H9 (cell line): ENCODE data around the gene PTPRN2. TPM values are rescaled to one million over a fixed set of nuclear protein-coding genes. Genes with fewer than 3 reads are reported as not detected.

Experiments used
- DNase-seq: peaks from one replicate; pipeline ENCODE4 v3.0.0-alpha.2; 2017
- H2AFZ ChIP-seq: one replicate; pipeline ENCODE4 v1.6.1; 2013; ENCODE audit warnings: mild to moderate bottlenecking, low read length, control low read depth, moderate library complexity
- H2AK5ac ChIP-seq: 2 replicates; pipeline ENCODE4 v1.6.1; 2013; ENCODE audit warnings: low read length, control low read depth, mixed read lengths; ENCODE audit not compliant: insufficient read length
- H2BK120ac ChIP-seq: one replicate; pipeline ENCODE4 v1.6.1; 2013; ENCODE audit warnings: low read depth, mild to moderate bottlenecking, low read length, control low read depth, inconsistent platforms; ENCODE audit not compliant: poor library complexity, severe bottlenecking
- H2BK12ac ChIP-seq: 2 replicates; pipeline ENCODE4 v1.6.1; 2013; ENCODE audit warnings: low read length, control low read depth, mixed read lengths, low read depth; ENCODE audit not compliant: insufficient read length
- H2BK15ac ChIP-seq: 2 replicates; pipeline ENCODE4 v1.6.1; 2013; ENCODE audit warnings: low read depth, low read length, control low read depth
- H2BK20ac ChIP-seq: one replicate; pipeline ENCODE4 v1.6.1; 2013; ENCODE audit warnings: low read depth, mild to moderate bottlenecking, low read length, control low read depth, inconsistent platforms; ENCODE audit not compliant: poor library complexity, severe bottlenecking
- H2BK5ac ChIP-seq: 2 replicates; pipeline ENCODE4 v1.6.1; 2013; ENCODE audit warnings: low read length, control low read depth, mixed read lengths; ENCODE audit not compliant: insufficient read length
- H3K14ac ChIP-seq: 2 replicates; pipeline ENCODE4 v1.6.1; 2013; ENCODE audit warnings: low read length, control low read depth; ENCODE audit not compliant: insufficient read depth
- H3K18ac ChIP-seq: 2 replicates; pipeline ENCODE4 v1.6.1; 2013; ENCODE audit warnings: low read depth, mild to moderate bottlenecking, mixed read lengths, low read length, control low read depth; ENCODE audit not compliant: insufficient read length
- H3K23ac ChIP-seq: 2 replicates; pipeline ENCODE4 v1.6.1; 2013; ENCODE audit warnings: low read length, control low read depth, mixed read lengths, low read depth; ENCODE audit not compliant: insufficient read length
- H3K23me2 ChIP-seq: 2 replicates; pipeline ENCODE4 v1.6.1; 2013; ENCODE audit warnings: low read depth, mild to moderate bottlenecking, mixed read lengths, low read length, control low read depth; ENCODE audit not compliant: insufficient read length, poor library complexity, severe bottlenecking
- H3K27ac ChIP-seq: 2 replicates; pipeline ENCODE4 v1.5.1; 2013; ENCODE audit warnings: low read length, control low read depth, mixed read lengths, low read depth; ENCODE audit not compliant: insufficient read length
- H3K27me3 ChIP-seq: 2 replicates; pipeline ENCODE4 v1.6.1; 2013; ENCODE audit warnings: low read length, control low read depth, inconsistent platforms; ENCODE audit not compliant: insufficient read depth
- H3K4ac ChIP-seq: 2 replicates; pipeline ENCODE4 v1.6.1; 2013; ENCODE audit warnings: low read depth, mild to moderate bottlenecking, control low read depth, inconsistent platforms, low read length, moderate library complexity
- H3K4me1 ChIP-seq: 2 replicates; pipeline ENCODE4 v1.6.1; 2013; ENCODE audit warnings: low read length, control low read depth, inconsistent platforms; ENCODE audit not compliant: insufficient read depth
- H3K4me2 ChIP-seq: 2 replicates; pipeline ENCODE4 v1.6.1; 2013; ENCODE audit warnings: low read length, control low read depth, mixed read lengths; ENCODE audit not compliant: insufficient read length, insufficient read depth
- H3K56ac ChIP-seq: 2 replicates; pipeline ENCODE4 v1.6.1; 2013; ENCODE audit warnings: low read depth, mild to moderate bottlenecking, mixed read lengths, low read length, control low read depth; ENCODE audit not compliant: insufficient read length
- H3K79me1 ChIP-seq: 2 replicates; pipeline ENCODE4 v1.6.1; 2013; ENCODE audit warnings: low read depth, mild to moderate bottlenecking, moderate library complexity, low read length, control low read depth, inconsistent platforms; ENCODE audit not compliant: insufficient read depth, poor library complexity, severe bottlenecking
- H3K79me2 ChIP-seq: 2 replicates; pipeline ENCODE4 v1.6.1; 2013; ENCODE audit warnings: low read length, control low read depth, inconsistent platforms; ENCODE audit not compliant: insufficient read depth
- H3K9ac ChIP-seq: 2 replicates; pipeline ENCODE4 v1.6.1; 2013; ENCODE audit warnings: low read length, control low read depth, mixed read lengths; ENCODE audit not compliant: insufficient read length; ENCODE audit errors: extremely low read depth
- H3K9me3 ChIP-seq: one replicate; pipeline ENCODE4 v1.6.1; 2013; ENCODE audit warnings: low read depth, low read length, inconsistent platforms; ENCODE audit not compliant: control insufficient read depth
- H3T11ph ChIP-seq: one replicate; pipeline ENCODE4 v1.6.1; 2013; ENCODE audit warnings: mild to moderate bottlenecking, low read length, control low read depth, inconsistent platforms
- H4K20me1 ChIP-seq: one replicate; pipeline ENCODE4 v1.6.1; 2013; ENCODE audit not compliant: control insufficient read depth, insufficient read length, insufficient read depth
- H4K5ac ChIP-seq: 2 replicates; pipeline ENCODE4 v1.6.1; 2013; ENCODE audit warnings: low read depth, mild to moderate bottlenecking, mixed read lengths, low read length, control low read depth; ENCODE audit not compliant: insufficient read length
- H4K8ac ChIP-seq: replicated peaks from 2 replicates; pipeline ENCODE4 v1.6.1; 2013; ENCODE audit warnings: low read length, control low read depth, mixed read lengths, low read depth; ENCODE audit not compliant: insufficient read length
- H4K91ac ChIP-seq: 2 replicates; pipeline ENCODE4 v1.6.1; 2013; ENCODE audit warnings: low read depth, mild to moderate bottlenecking, moderate library complexity, mixed read lengths, low read length, control low read depth; ENCODE audit not compliant: insufficient read length
- H3K27ac Mint-ChIP-seq, 3 experiments: 2 replicates in 2 of 3; 3 replicates in 1 of 3; pipeline ENCODE4 v1.8.0; 2020 to 2021; ENCODE audit warnings: mixed read lengths in 3 of 3, mild to moderate bottlenecking in 1 of 3, moderate library complexity in 1 of 3
- H3K27me3 Mint-ChIP-seq: 2 replicates; pipeline ENCODE4 v1.8.0; 2021; ENCODE audit warnings: low read depth, mild to moderate bottlenecking, moderate library complexity, mixed read lengths
- H3K36me3 Mint-ChIP-seq, 3 experiments: 2 replicates in 2 of 3; 3 replicates in 1 of 3; pipeline ENCODE4 v1.8.0; 2020 to 2021; ENCODE audit warnings: low read depth in 3 of 3, mixed read lengths in 3 of 3; ENCODE audit not compliant: insufficient read depth in 1 of 3
- H3K4me1 Mint-ChIP-seq, 2 experiments: 2 replicates each; pipeline ENCODE4 v1.8.0; 2020; ENCODE audit warnings: mixed read lengths in 2 of 2
- H3K4me3 Mint-ChIP-seq, 2 experiments: 2 replicates in 1 of 2; 3 replicates in 1 of 2; pipeline ENCODE4 v1.8.0; 2020 to 2021; ENCODE audit warnings: mild to moderate bottlenecking in 2 of 2, mixed read lengths in 2 of 2, moderate library complexity in 1 of 2
- H3K9me3 Mint-ChIP-seq, 2 experiments: 2 replicates in 1 of 2; 3 replicates in 1 of 2; pipeline ENCODE4 v1.8.0; 2020; ENCODE audit warnings: mild to moderate bottlenecking in 2 of 2, mixed read lengths in 2 of 2, moderate library complexity in 1 of 2
- WGBS: extraction: QIAGEN DNeasy Blood & Tissue Kit; methylation state at CpG from one replicate; pipeline ENCODE4 v1.1.7; 2013; ENCODE audit warnings: missing lambda C conversion rate, low lambda C conversion rate, mixed read lengths; ENCODE audit not compliant: insufficient read length; ENCODE audit errors: extremely low coverage; 5-methylcytosine and 5-hydroxymethylcytosine counted together
- total RNA-seq: library from RNA; stranded (reverse); gene quantifications from 2 replicates; pipeline ENCODE4 v1.2.1, GENCODE V29; 2021
- TF ChIP-seq, protein P1 (sequence below): fragments of 200-600 bp; sonication (generic); conservative IDR thresholded peaks from 3 replicates; pipeline ENCODE4 v1.8.0; 2021; ENCODE audit warnings: antibody characterized with exemption, mild to moderate bottlenecking

The PTPRN2 gene
- total RNA-seq, 1 experiment from 2014 or later = 5.2 TPM

DNA sequence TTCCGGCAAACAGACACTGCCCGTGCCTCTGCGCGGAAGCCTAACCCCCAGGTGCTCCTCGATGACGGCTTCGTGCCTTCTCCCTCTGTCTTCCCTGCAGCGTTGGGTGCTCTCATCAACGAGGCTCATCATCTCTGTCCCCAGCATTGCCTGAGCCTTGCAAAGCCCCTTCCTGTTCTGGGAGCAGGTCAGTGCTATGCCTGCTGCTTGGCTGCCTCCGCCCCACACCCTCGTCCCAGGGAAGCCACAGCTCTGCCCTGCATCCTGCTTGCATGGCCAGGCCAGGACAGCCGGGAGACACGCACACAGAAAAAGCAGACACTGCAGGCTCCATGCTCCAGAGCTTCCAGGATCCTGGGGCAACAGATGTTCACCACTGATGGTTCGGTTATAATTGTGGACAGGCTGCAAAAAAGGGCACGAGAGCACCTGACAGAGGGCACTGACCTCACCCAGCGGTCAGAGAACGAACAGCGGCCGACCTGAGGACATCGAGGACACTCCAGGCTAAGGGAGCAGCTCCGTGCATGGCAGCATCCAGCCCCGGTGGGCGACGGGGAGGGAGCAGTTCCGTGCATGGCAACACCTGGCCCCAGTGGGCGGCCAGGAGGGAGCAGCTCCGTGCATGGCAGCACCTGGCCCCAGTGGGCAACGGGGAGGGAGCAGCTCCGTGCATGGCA lies 265.5 kb downstream of the PTPRN2 start:
- no peak overlapping the region for H2BK12ac ChIP-seq
- H4K5ac ChIP-seq = no peak overlapping the region
- no peak overlapping the region for H3T11ph ChIP-seq
- H2AFZ ChIP-seq = no peak overlapping the region
- H3K23ac ChIP-seq = no peak overlapping the region
- DNase-seq = peak; percentile 37
- peaks cover 0 to 7% (median 3%) of the 10 kb centered on the region in 3 experiments; a peak in 3 of 7 replicates for H3K36me3 Mint-ChIP-seq
- WGBS = no CpG with 5 or more reads among the region's 29 CpGs
- peak overlapping the region in 1 of 3 experiments; percentile 44; a peak in 1 of 7 replicates for H3K27ac Mint-ChIP-seq
- no peak overlapping the region for H2BK5ac ChIP-seq
- no peak overlapping the region for H3K56ac ChIP-seq
- no peaks in the 10 kb centered on the region for H3K79me1 ChIP-seq
- H3K27ac ChIP-seq = no peak overlapping the region
- H4K8ac ChIP-seq = no peak overlapping the region
- peaks cover 12 to 14% of the 10 kb centered on the region in 2 experiments; a peak in 4 of 5 replicates for H3K9me3 Mint-ChIP-seq
- no peak overlapping the region for H2AK5ac ChIP-seq
- no peaks in the 10 kb centered on the region for H4K20me1 ChIP-seq
- H3K4me1 Mint-ChIP-seq = peaks cover 33 to 46% of the 10 kb centered on the region in 2 experiments
- no peak overlapping the region for H4K91ac ChIP-seq
- H3K4me3 Mint-ChIP-seq = no peak overlapping the region
- H3K4me1 ChIP-seq = peaks cover 3% of the 10 kb centered on the region; the same call in 1 of the 2 replicates
- H3K27me3 ChIP-seq = no peaks in the 10 kb centered on the region
- no peak overlapping the region for H2BK120ac ChIP-seq
- no peaks in the 10 kb centered on the region for H3K79me2 ChIP-seq
- no peaks in the 10 kb centered on the region for H3K9me3 ChIP-seq
- H3K18ac ChIP-seq = no peak overlapping the region
- no peak overlapping the region; the same call in 1 of the 2 replicates for H3K14ac ChIP-seq
- H2BK20ac ChIP-seq = no peak overlapping the region
- TF ChIP-seq, protein P1, sequence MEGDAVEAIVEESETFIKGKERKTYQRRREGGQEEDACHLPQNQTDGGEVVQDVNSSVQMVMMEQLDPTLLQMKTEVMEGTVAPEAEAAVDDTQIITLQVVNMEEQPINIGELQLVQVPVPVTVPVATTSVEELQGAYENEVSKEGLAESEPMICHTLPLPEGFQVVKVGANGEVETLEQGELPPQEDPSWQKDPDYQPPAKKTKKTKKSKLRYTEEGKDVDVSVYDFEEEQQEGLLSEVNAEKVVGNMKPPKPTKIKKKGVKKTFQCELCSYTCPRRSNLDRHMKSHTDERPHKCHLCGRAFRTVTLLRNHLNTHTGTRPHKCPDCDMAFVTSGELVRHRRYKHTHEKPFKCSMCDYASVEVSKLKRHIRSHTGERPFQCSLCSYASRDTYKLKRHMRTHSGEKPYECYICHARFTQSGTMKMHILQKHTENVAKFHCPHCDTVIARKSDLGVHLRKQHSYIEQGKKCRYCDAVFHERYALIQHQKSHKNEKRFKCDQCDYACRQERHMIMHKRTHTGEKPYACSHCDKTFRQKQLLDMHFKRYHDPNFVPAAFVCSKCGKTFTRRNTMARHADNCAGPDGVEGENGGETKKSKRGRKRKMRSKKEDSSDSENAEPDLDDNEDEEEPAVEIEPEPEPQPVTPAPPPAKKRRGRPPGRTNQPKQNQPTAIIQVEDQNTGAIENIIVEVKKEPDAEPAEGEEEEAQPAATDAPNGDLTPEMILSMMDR = no peak
- H3K9ac ChIP-seq = no peak overlapping the region
- H2BK15ac ChIP-seq = no peak overlapping the region
- no peak overlapping the region for H3K4ac ChIP-seq
- no peak overlapping the region for H3K4me2 ChIP-seq
- peaks cover 3% of the 10 kb centered on the region for H3K23me2 ChIP-seq
- H3K27me3 Mint-ChIP-seq = peaks cover 8% of the 10 kb centered on the region
